GM13976 (cell line): ENCODE measurements around the gene MICAL3.

Source experiments
- DNase-seq: peaks from one replicate; pipeline ENCODE4 v3.0.0; 2012; ENCODE audit warnings: low spot score
- CTCF ChIP-seq: IDR thresholded peaks from 2 replicates; pipeline ENCODE4 v1.5.1; 2012; ENCODE audit warnings: borderline replicate concordance, mild to moderate bottlenecking; ENCODE audit not compliant: insufficient read depth; ENCODE audit errors: extremely low read depth, missing control alignments, control extremely low read depth
- in situ Hi-C: fragments of 300-500 bp; cut with MboI; formaldehyde crosslinking; loops from one replicate; pipeline ENCODE4 v1.12.0; 2022; ENCODE audit warnings: low sequenced_read_pairs, mixed read lengths, inconsistent platforms; ENCODE audit not compliant: unreplicated experiment

MICAL3 gene

DNA sequence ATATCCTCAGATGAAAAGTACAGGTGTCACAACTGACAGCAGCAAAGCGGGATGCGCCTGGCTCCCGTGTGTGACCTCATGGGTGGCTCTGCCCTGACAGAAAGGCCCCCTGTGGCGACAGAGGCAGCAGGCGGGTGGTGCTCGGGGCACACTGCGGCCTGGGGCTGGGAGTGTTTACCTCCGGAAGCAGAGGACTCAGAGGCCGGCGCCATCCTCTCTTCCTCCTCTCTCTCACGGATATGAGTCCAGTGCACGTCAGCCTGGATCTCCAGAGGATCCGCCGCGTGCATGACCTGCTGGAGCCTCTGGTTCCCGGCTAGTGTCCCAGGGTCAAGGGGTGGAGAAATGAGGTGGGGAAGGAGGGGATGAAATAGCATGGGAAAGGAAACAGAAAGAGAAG lies 196.9 kb downstream of the MICAL3 start:
- DNase-seq = no peak
- no peak for TF ChIP-seq CTCF
- in situ Hi-C loops = loop anchor here (10.0 kb wide), 1 partner anchor 247 kb away; the partner anchor contains the start of gene PEX26

- no peak for DNase-seq
- no peak for TF ChIP-seq CTCF
- in situ Hi-C loops = loop anchor here (10.0 kb wide), 1 partner anchor 249 kb away; the partner anchor contains the start of gene PEX26
Measured at GRCh38 chr22:17825876-17826550, 198.3 kb downstream of the MICAL3 start.

DNA sequence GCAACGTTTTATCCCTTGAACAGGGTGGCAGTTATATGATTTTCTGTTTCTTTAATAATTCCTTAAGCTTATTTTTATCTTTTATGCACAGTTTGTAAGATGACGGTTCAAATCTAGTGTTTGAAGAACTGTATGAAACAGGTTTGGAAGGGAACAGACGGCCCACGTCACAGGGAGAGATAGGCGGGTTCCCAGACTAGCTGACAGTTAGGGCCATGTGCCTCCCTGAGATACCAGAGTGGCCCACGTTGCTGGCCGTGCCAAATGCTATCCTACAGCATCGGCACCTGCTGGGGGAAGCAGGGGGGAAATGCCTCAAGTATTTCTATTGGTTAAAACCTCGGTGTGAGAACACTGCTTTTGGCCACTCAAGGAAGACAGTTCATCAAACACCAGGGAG lies 199.9 kb downstream of the MICAL3 start:
- no peak for DNase-seq
- in situ Hi-C loops = loop anchor here (10.0 kb wide), 1 partner anchor 250 kb away; the partner anchor contains the start of gene PEX26
- no peak for TF ChIP-seq CTCF

- in situ Hi-C loops = loop anchor here (10.0 kb wide), 1 partner anchor 251 kb away; the partner anchor contains the start of gene PEX26
Measured at GRCh38 chr22:17823964-17824363, 200.4 kb downstream of the MICAL3 start.

GRCh38 chr22:17823226-17823625 lies 201.1 kb downstream of the MICAL3 start:
- in situ Hi-C loops = loop anchor here (10.0 kb wide), 1 partner anchor 252 kb away; the partner anchor contains the start of gene PEX26
- TF ChIP-seq CTCF = no peak
- DNase-seq = no peak

More at GRCh38 chr22:17823964-17824363, 200.4 kb downstream of the MICAL3 start:
- no peak for DNase-seq
- no peak for TF ChIP-seq CTCF

DNA sequence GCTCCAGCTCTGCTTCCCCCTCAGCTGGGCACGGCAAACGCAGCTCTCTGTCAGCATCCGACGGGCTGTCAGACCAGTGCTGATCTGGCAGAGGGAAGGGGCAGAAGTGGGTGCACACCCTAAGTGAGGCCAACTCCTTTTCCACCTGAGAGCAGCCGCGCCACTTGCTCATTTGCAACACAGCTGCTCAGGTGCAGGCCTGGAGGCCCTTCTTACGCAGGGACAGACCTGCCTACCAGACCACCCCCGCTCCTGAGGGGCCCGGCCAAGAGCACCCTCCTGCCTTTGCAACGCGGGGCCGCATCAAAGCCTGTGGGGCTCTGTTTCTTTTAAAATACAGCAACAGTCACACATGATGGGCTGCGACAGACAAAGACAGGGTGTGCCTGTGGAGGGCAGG lies 202.3 kb downstream of the MICAL3 start:
- no peak for TF ChIP-seq CTCF
- DNase-seq = no peak
- in situ Hi-C loops = loop anchor here (10.0 kb wide), 1 partner anchor 253 kb away; the partner anchor contains the start of gene PEX26
